ENCODE measurements around the gene MAGI1.
A peak's percentile ranks its signal among the peaks of the same experiment; 100 is the strongest.

The MAGI1 gene

DNA sequence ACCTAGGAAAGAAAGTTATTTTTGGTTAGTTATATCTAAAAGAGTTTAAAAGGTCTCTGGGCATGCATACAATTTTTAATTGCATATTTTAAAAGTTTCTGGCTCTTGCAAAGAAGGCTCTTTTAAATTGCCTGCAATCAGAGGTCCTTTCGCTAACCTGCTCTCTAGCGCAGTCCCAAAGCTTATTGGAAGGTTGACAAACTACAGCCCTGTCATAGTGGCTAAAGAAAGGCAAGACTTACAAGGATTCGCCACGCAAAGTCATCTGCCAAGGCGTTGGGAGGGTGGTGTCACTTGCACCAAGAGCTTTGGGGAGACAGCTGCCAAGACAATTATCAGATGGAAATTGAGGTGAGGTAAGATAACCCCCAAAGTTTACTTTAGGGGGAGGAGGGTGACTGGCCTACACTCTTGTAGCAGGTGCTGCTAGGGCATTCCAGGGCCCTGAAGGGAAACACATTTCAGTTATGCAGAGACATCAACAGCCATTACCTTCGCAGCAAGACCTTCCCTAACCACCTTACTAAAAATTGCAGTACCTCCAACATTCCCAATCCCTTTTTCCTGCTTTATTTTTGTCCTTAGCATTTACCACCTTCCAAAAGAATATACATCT, 606.2 kb downstream of the MAGI1 start:
- TF ChIP-seq, protein P1, sequence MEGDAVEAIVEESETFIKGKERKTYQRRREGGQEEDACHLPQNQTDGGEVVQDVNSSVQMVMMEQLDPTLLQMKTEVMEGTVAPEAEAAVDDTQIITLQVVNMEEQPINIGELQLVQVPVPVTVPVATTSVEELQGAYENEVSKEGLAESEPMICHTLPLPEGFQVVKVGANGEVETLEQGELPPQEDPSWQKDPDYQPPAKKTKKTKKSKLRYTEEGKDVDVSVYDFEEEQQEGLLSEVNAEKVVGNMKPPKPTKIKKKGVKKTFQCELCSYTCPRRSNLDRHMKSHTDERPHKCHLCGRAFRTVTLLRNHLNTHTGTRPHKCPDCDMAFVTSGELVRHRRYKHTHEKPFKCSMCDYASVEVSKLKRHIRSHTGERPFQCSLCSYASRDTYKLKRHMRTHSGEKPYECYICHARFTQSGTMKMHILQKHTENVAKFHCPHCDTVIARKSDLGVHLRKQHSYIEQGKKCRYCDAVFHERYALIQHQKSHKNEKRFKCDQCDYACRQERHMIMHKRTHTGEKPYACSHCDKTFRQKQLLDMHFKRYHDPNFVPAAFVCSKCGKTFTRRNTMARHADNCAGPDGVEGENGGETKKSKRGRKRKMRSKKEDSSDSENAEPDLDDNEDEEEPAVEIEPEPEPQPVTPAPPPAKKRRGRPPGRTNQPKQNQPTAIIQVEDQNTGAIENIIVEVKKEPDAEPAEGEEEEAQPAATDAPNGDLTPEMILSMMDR (conservative IDR thresholded peaks at IDR 0.05; ENCODE audit: low read depth, low read length): no peak
- H3K4me3 ChIP-seq (ENCODE audit: low read length): no peak overlapping the region
- DNase-seq (ENCODE audit: low read depth): no peak

DNA sequence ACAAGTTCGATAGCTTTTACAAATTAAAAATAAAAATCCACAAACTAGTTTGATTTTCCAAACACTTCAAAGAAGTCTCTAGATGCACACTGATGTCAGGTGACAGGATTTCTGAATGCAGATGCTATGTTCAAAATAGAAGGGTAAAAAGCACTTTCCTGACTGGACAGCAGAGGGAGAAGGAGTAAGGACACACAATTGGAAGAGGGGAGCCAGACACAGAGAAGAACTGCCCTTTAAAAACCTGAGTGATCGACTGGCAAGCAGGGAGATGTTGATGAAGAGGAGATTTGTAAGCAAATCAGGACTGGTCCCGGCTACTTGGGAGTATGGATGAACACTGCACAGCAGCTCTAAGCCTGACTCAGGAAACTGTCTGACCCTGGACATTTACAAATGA, 612.8 kb downstream of the MAGI1 start:
- TF ChIP-seq, protein P1 (conservative IDR thresholded peaks at IDR 0.05; ENCODE audit: low read depth, low read length): peak; percentile 57
- no peak overlapping the region for H3K4me3 ChIP-seq (ENCODE audit: low read length)

DNA sequence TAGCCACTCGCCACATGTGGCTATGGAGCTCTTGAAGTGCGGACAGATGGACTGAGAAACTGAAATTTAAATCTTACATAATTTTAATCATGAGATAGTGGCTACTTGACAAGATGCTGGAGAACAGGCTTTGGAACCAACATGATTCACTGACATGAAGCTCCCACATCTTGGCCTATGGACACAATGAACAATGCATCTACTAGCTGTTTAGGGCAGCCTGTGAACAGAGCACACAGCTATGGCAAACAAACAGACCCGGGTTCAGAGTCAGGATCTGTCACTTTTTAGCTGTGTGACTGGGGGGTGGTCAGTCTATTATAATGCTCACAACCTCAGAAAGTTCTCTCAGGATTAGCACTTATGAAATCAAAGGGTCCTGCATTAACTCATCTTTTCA, 616.6 kb downstream of the MAGI1 start:
- no peak for DNase-seq (ENCODE audit: low read depth)
- TF ChIP-seq, protein P1 (conservative IDR thresholded peaks at IDR 0.05; ENCODE audit: low read depth, low read length): no peak

More for the DNA sequence above, 612.8 kb downstream of the MAGI1 start:
- no peak for DNase-seq (ENCODE audit: low read depth)

DNA sequence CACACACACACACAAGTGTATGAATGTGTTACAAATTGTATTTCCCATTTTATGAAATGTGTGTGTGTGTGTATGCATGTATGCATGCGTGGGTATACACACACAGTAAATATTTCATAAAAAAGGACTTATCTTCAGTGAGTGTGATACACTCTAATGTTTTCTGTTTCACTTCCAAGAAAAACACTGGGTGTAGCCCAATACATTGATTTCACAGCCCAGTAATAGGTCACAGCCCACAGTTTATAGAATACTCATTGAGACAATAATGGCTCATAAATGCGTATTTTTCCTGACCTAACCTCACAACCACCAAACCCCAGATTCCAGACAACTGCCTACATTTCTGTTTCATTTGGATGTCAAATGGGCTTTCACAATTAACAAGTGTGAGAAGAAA, 619.5 kb downstream of the MAGI1 start:
- no peak for DNase-seq (ENCODE audit: low read depth)
- H3K4me3 ChIP-seq (ENCODE audit: low read length): no peak overlapping the region

More for the DNA sequence above, 616.6 kb downstream of the MAGI1 start:
- no peak overlapping the region for H3K4me3 ChIP-seq (ENCODE audit: low read length)

DNA sequence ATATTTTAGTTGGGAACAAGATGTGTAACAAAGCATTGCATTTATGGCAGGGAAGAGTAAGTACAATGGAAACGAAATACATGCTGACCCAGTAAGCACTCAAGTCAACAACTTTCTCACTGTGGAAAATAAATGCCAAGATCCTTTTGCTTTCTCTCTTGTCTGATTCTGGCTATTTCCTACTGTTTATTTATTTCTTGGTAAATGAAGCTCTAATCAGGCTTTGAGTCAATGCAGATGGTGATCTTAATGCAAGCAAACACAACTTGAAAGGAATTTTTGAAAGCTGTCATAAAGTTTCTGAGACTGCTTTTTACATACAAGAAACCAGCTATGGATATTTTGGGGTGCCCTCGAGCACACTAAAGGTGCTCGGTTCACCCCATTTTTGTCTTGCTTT, 624.8 kb downstream of the MAGI1 start:
- no peak for DNase-seq (ENCODE audit: low read depth)
- TF ChIP-seq, protein P1 (conservative IDR thresholded peaks at IDR 0.05; ENCODE audit: low read depth, low read length): no peak
- no peak overlapping the region for H3K4me3 ChIP-seq (ENCODE audit: low read length)

More for the DNA sequence above, 619.5 kb downstream of the MAGI1 start:
- TF ChIP-seq, protein P1 (conservative IDR thresholded peaks at IDR 0.05; ENCODE audit: low read depth, low read length): no peak

DNA sequence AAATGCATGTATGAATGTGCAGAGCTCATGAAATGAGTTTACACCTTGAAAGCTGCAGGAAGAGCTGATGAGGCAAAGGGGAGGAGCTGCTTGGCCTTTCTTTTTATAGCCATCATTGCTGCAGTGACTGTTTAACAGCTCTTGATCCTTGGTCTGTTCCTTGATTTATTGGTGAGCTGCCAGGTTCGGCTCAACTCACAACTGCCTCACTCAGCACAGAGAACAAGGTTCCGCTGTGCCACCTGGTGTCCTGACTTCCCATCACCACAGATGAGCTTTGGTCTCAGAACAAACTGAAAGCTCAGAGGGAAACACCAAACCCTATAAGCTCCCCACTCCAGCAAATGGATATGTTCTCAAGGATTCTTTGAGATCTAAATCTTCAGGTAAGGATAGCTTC, 626.1 kb downstream of the MAGI1 start:
- DNase-seq (ENCODE audit: low read depth): no peak
- H3K4me3 ChIP-seq (ENCODE audit: low read length): no peak overlapping the region
- TF ChIP-seq, protein P1 (conservative IDR thresholded peaks at IDR 0.05; ENCODE audit: low read depth, low read length): peak; percentile 28

DNA sequence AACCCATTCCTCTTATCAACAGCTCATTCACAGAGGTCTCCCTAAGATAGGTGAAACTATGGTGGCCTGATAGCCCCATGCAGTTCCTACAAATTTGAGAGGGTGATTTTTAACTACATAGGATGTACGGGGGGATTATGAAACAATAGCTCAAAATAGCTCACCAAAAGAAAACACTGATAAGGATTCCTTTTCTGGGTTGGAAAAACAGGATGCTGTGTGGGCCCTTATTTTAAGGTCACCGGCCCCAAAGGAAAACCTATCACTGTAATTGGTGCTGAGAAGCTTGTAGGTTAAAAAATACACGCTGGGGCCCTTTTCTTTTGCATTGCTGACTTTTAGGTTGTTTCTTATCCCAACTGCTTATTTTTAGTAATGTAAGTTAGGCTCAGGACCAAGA, 627.4 kb downstream of the MAGI1 start:
- DNase-seq (ENCODE audit: low read depth): no peak
- TF ChIP-seq, protein P1 (conservative IDR thresholded peaks at IDR 0.05; ENCODE audit: low read depth, low read length): no peak
- H3K4me3 ChIP-seq (ENCODE audit: low read length): no peak overlapping the region
